Ovary (tissue), 9 donors: ENCODE data around the gene ZNF100. TPM values are rescaled to one million over a fixed set of nuclear protein-coding genes. Genes with fewer than 3 reads are reported as not detected.

Experiments used
- DNase-seq, 5 donors: peaks; one replicate each; pipeline ENCODE4 v3.0.0-alpha.2; 2019 to 2020
- H3K27ac ChIP-seq, 2 donors: fragments of 200-600 bp; one replicate each; pipeline versions ENCODE4 v1.5.1 to v1.8.0; 2019 to 2022
- H3K27me3 ChIP-seq: fragments of 200-600 bp; one replicate; pipeline ENCODE4 v1.8.0; 2022
- H3K36me3 ChIP-seq: fragments of 200-600 bp; sonication (generic); one replicate; pipeline ENCODE4 v1.5.1; 2019
- H3K4me1 ChIP-seq: one replicate; pipeline ENCODE4 v1.8.1; 2013; ENCODE audit warnings: mild to moderate bottlenecking, moderate library complexity; ENCODE audit not compliant: insufficient read depth
- H3K4me3 ChIP-seq: fragments of 200-600 bp; sonication (generic); one replicate; pipeline ENCODE4 v1.5.1; 2017
- H3K9me3 ChIP-seq, 2 donors: fragments of 200-600 bp in 1 of 2; sonication (generic) in 1 of 2; one replicate each; pipeline versions ENCODE4 v1.5.1 to v1.8.1; 2013 to 2019; ENCODE audit warnings: mild to moderate bottlenecking in 1 of 2, moderate library complexity in 1 of 2
- EP300 ChIP-seq: sonication (generic); formaldehyde crosslinking; IDR thresholded peaks from one replicate; pipeline ENCODE4 v1.6.1; 2017; ENCODE audit warnings: antibody characterized with exemption
- POLR2A ChIP-seq: fragments of 450-650 bp; IDR thresholded peaks from one replicate; pipeline ENCODE4 v1.6.1; 2017; ENCODE audit warnings: antibody characterized with exemption, mild to moderate bottlenecking, moderate library complexity
- WGBS, 3 donors: extraction: QIAGEN DNeasy Blood & Tissue Kit in 1 of 3; methylation state at CpG; one replicate each; pipeline versions ENCODE4 v1.1.5 to v1.1.7; 2013 to 2017; 5-methylcytosine and 5-hydroxymethylcytosine counted together
- intact Hi-C, 4 donors: fragments of 100-400 bp; cut with DNase I; formaldehyde crosslinking; loops; one replicate each; pipeline versions ENCODE4 v1.11.0 to v1.15.1; 2022 to 2023
- polyA plus RNA-seq, 2 donors: library from polyadenylated mRNA; stranded (reverse); fragments of 200-250 nt in 1 of 2; fragments of 350-450 nt in 1 of 2; fragmentation: Illumina TruSeq in 1 of 2; extraction: RNeasy Lipid Tissue Mini Kit (QIAGEN cat#74804) in 1 of 2; gene quantifications; one replicate each; pipeline ENCODE4 v1.2.3, GENCODE V29; 2013 to 2014
- total RNA-seq, 7 donors: library from RNA; depleted of rRNA in 2 of 7; stranded (reverse); fragments of >200 nt in 2 of 7; fragmentation: NEBNext Ultra II Directional in 3 of 7; extraction: Animal tissue kit (Norgen Biotek cat#: 25700) in 3 of 7; gene quantifications; one replicate each; pipeline versions ENCODE4 v1.1.0 to v1.2.4, GENCODE V29; 2016 to 2023
- TF ChIP-seq, protein P1 (sequence below), 3 donors: fragments of 450-650 bp in 2 of 3; fragments of 200-600 bp in 1 of 3; IDR thresholded peaks; one replicate each; pipeline versions ENCODE4 v1.5.1 to v1.8.0; 2016 to 2022; ENCODE audit warnings: antibody characterized with exemption in 3 of 3, mild to moderate bottlenecking in 1 of 3
- donor health status: DM: no; HTN: no; CAD: no; lungs with moderate emphysema.
- donor health status: DM: no; HTN: no; CAD: no.
- donor health status: Bipolar disorder and iron deficiency.
- donor health status: DM: yes; HTN: yes; CAD: no.
- donor health status: DM: no; HTN: no; CAD: no.
- donor health status: DM: yes; HTN: yes; CAD: no.

ZNF100 gene
- total and polyA plus RNA-seq, 9 donors: 2.8 to 23.6 (median 16.6) TPM

DNA sequence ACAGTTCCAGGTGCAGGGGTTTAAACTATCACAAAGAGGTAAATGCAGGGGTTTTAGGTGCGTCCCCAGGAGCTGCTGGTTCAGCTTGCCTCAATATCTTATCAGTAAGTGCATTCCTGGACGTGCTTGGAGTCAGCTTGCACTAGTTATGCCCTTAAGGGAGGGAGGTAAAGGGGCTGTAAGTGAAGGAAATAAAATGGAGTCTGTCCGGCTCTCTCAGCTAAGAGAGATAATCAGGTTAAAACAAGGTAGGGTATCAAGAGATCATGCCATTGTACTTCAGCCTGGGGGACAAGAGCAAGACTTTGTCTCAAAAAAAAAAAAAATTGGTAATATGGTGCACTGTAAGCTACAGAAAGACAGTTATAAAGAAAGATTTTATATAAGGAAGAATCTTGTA, 69.7 kb downstream of the ZNF100 start:
- DNase-seq: no peak
- H3K27ac ChIP-seq: peak overlapping the region in 1 of 2 donors; percentile 52
- no peaks in the 10 kb centered on the region for H3K36me3 ChIP-seq
- no peaks in the 10 kb centered on the region for H3K9me3 ChIP-seq
- peaks cover 8% of the 10 kb centered on the region for H3K4me1 ChIP-seq
- TF ChIP-seq, protein P1, sequence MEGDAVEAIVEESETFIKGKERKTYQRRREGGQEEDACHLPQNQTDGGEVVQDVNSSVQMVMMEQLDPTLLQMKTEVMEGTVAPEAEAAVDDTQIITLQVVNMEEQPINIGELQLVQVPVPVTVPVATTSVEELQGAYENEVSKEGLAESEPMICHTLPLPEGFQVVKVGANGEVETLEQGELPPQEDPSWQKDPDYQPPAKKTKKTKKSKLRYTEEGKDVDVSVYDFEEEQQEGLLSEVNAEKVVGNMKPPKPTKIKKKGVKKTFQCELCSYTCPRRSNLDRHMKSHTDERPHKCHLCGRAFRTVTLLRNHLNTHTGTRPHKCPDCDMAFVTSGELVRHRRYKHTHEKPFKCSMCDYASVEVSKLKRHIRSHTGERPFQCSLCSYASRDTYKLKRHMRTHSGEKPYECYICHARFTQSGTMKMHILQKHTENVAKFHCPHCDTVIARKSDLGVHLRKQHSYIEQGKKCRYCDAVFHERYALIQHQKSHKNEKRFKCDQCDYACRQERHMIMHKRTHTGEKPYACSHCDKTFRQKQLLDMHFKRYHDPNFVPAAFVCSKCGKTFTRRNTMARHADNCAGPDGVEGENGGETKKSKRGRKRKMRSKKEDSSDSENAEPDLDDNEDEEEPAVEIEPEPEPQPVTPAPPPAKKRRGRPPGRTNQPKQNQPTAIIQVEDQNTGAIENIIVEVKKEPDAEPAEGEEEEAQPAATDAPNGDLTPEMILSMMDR (IDR thresholded peaks at IDR 0.05): no peak
- TF ChIP-seq EP300 (no peak), POLR2A (no peak)
- intact Hi-C loops: loop anchor here in 1 of 4 donors (5.0 kb wide), 1 partner anchor 495 kb away; no protein-coding TSS in a partner anchor
- 16 to 25% (median 21%) methylated on average over 3 of the region's 3 CpGs for WGBS, 3 donors
- no peaks in the 10 kb centered on the region for H3K27me3 ChIP-seq
- no peak overlapping the region for H3K4me3 ChIP-seq

DNA sequence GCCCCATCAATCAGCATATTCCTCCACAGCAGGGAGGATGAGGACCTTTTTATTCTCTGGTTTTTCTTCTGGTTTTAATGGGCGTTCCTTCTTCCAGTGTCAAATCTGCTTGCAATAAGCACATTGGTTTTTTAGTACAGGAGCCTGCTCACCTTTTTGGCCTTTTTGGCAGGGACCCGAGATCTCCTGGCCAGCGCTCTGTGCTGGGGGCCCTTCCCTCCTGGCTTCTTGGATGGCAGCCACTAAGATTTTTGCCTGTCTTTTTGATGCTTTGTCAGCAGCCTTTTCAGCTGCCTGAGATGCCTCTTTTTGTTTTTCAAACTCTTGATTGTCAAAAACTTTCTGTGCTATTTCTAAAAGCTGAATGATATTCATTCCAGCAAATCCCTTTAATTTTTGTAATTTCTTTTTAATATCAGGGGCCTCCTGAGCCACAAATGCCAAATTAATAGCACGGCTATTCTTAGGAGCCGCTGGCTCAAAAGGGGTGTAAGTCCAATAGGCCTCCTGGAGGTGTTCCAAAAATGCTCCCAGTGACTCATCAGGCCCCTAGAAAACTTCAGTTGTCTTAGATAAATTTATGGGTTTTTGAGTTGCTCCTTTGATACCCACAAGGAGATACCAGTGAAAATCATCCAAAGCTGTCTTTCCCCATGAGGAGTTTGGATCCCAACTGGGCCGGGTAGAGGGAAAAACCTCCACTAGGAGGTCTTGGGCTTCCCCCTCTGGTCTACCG, 73.0 kb downstream of the ZNF100 start:
- Histone ChIP-seq H3K4me3 (no peak overlapping the region), H3K36me3 (no peaks in the 10 kb centered on the region), H3K27me3 (no peaks in the 10 kb centered on the region), H3K27ac (peak overlapping the region in 1 of 2 donors; percentile 62), H3K4me1 (peaks cover 10% of the 10 kb centered on the region), H3K9me3 (no peaks in the 10 kb centered on the region)
- TF ChIP-seq POLR2A (no peak), EP300 (no peak)
- TF ChIP-seq, protein P1 (IDR thresholded peaks at IDR 0.05): no peak
- peak; percentile 46 to 72 (median 66) for DNase-seq
- 19 to 42% (median 32%) methylated on average over 7 of the region's 7 CpGs for WGBS, 3 donors
- intact Hi-C loops: no loop called here

DNA sequence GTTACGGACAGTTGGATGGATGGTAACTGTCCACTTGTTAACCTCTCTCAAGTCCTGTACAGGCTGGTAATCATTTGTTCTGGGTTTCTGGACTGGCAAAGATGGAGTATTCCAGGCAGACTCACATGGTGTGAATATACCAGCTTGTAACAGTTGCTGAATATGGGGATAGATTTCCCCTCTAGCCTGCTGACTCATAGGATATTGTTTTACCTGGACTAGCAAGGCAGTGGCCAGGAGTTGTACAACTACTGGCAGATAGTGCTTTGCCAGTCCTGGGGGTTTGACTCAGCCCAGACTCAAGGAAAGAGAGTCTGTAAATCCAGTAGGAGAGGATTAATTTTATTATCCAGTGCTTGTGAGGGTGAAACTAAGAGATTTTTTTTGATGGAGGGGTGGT, 74.0 kb downstream of the ZNF100 start:
- peak overlapping the region in 1 of 2 donors; percentile 62 for H3K27ac ChIP-seq
- no peaks in the 10 kb centered on the region for H3K36me3 ChIP-seq
- H3K27me3 ChIP-seq: no peaks in the 10 kb centered on the region
- H3K4me1 ChIP-seq: peaks cover 10% of the 10 kb centered on the region
- H3K4me3 ChIP-seq: no peak overlapping the region
- H3K9me3 ChIP-seq: no peaks in the 10 kb centered on the region
- TF ChIP-seq POLR2A (no peak), EP300 (no peak)
- TF ChIP-seq, protein P1 (IDR thresholded peaks at IDR 0.05): no peak
- intact Hi-C loops: no loop called here
- WGBS, 3 donors: 97 to 100% (median 100%) methylated on average over 1 of the region's 1 CpG
- no peak for DNase-seq

DNA sequence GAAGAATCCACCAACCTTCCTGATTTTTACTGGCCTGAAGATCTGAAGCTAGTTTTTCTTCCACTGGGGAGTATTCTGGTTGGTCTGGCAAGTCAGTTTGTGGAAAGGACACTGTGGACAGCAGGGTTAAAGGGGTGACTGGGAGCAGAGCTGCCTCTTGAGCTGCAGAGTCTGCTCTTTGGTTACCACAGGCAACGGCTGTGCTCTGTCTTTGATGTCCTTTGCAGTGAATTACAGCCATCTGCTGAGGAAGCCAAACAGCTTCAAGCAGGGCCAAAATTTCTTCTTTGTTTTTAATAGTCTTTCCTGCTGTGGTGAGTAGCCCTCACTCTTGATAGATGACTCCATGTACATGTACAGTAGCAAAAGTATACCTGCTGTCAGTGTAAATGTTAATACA, 75.7 kb downstream of the ZNF100 start:
- intact Hi-C loops: no loop called here
- WGBS, 3 donors: 0 to 4% (median 0%) methylated on average over 1 of the region's 1 CpG

More for the DNA sequence above, 75.7 kb downstream of the ZNF100 start:
- no peak overlapping the region for H3K4me3 ChIP-seq
- DNase-seq: peak; percentile 37 to 66 (median 43)
- no peaks in the 10 kb centered on the region for H3K27me3 ChIP-seq
- no peaks in the 10 kb centered on the region for H3K36me3 ChIP-seq
- H3K9me3 ChIP-seq: no peaks in the 10 kb centered on the region
- TF ChIP-seq EP300 (no peak), POLR2A (no peak)
- TF ChIP-seq, protein P1 (IDR thresholded peaks at IDR 0.05): no peak
- H3K27ac ChIP-seq: peak overlapping the region in 1 of 2 donors; percentile 24
- peaks cover 10% of the 10 kb centered on the region for H3K4me1 ChIP-seq
